SK-N-SH (cell line): ENCODE data around the gene MFAP2.

Source experiments
- CTCF ChIP-seq: fragments of 200-600 bp; sonication (generic); IDR thresholded peaks from 2 replicates; pipeline ENCODE4 v1.6.1; 2017; ENCODE audit warnings: antibody characterized with exemption, mild to moderate bottlenecking, moderate library complexity
- EZH2phosphoT487 ChIP-seq: fragments of 200-600 bp; sonication (generic); IDR thresholded peaks from 2 replicates; pipeline ENCODE4 v1.6.1; 2017; ENCODE audit warnings: low read depth, mixed run types, mild to moderate bottlenecking, antibody characterized with exemption, moderate library complexity, borderline replicate concordance
- JUND ChIP-seq: IDR thresholded peaks from 2 replicates; pipeline ENCODE4 v1.4.0; 2012
- POLR2AphosphoS5 ChIP-seq: IDR thresholded peaks from 2 replicates; pipeline ENCODE4 v1.6.1; 2012; ENCODE audit warnings: low read depth, low read length

GRCh38 chr1:16982902-16983301 lies 2.5 kb upstream of the MFAP2 start:
- TF ChIP-seq EZH2phosphoT487 (no peak), POLR2AphosphoS5 (no peak), CTCF (no peak), JUND (no peak)
